Posterior vena cava (tissue), 2 donors: Measurements from ENCODE around the gene SCGB1D2. TPM values are rescaled to one million over a fixed set of nuclear protein-coding genes. Genes with fewer than 3 reads are reported as not detected.
"Not testable (repeated sequence)": the region's sequence is repeated elsewhere in the genome, so short reads cannot be mapped to it uniquely, and the experiment has no call there.

Experiments
- DNase-seq: peaks from one replicate; pipeline ENCODE4 v3.0.0-alpha.2; 2020; ENCODE audit warnings: low spot score
- intact Hi-C, 2 donors: fragments of 100-400 bp; cut with DNase I; formaldehyde crosslinking; loops; one replicate each; pipeline versions ENCODE4 v1.14.1 to v1.14.2; 2022 to 2023
- long read RNA-seq, 2 donors: library from polyadenylated mRNA; unstranded; transcript quantifications; one replicate each; pipeline ENCODE4 v2.0.0, GENCODE V29; 2020 to 2021
- total RNA-seq, 2 donors: library from RNA; stranded (reverse); fragmentation: NEBNext Ultra II Directional; extraction: Animal tissue kit (Norgen Biotek cat#: 25700); gene quantifications; one replicate each; pipeline ENCODE4 v1.2.1, GENCODE V29; 2021
- donor health status: DM: yes; HTN: yes; CAD: no.
- donor health status: DM: yes; HTN: yes; CAD: no.

The SCGB1D2 gene
- not detected for total RNA-seq
- long read RNA-seq, donor 1, result 0 reads
- long read RNA-seq, donor 2, result 0 reads

- intact Hi-C loops, result no loop called here
- no peak for DNase-seq
These were observed at the start of gene SCGB1D2 for GRCh38 chr11:62242021-62242420. Gene SCGB1D2 (plus strand): TSS chr11:62242239. CDS start chr11:62242308, 69 bp downstream.

- intact Hi-C loops, result no loop called here
- DNase-seq, result no peak
These were observed 48.1 kb upstream of the SCGB1D2 start for GRCh38 chr11:62193952-62194351.

DNA sequence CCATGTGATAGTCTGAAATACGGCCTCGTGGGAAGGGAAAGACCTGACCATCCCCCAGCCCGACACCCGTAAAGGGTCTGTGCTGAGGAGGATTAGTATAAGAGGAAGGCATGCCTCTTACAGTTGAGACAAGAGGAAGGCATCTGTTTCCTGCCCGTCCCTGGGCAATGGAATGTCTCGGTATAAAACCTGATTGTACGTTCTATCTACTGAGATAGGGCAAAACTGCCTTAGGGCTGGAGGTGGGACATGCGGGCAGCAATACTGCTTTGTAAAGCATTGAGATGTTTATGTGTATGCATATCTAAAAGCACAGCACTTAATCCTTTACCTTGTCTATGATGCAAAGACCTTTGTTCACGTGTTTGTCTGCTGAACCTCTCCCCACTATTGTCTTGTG lies 47.0 kb upstream of the SCGB1D2 start:
- intact Hi-C loops, DNase-seq: not testable (repeated sequence)

DNA sequence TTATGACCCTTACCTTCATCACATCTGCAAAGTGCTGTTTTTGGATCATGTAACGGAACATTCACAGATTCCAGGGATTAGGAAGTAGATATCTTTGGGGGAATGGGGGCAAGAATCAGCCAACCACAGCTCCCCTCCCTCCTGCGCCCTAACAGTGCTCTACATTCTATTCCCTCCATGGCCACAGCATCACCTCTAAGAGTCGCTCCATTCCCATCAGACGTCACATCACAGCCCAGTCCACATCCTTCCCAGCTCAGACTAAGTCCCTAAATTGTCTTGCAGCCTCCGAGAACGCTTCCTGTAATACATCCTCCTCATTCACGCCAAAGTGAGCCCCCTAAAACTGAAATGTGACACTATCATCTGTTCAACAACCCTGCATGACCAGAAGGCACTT lies 46.1 kb upstream of the SCGB1D2 start:
- intact Hi-C loops, result no loop called here
- DNase-seq, result no peak

- DNase-seq, intact Hi-C loops: not testable (repeated sequence)
These were observed 44.6 kb upstream of the SCGB1D2 start for GRCh38 chr11:62197400-62197799.

- DNase-seq, result no peak
- intact Hi-C loops, result no loop called here
These were observed 40.7 kb upstream of the SCGB1D2 start for GRCh38 chr11:62201376-62201775.

GRCh38 chr11:62202910-62203309 lies 39.1 kb upstream of the SCGB1D2 start:
- intact Hi-C loops, result no loop called here
- DNase-seq, result no peak

DNA sequence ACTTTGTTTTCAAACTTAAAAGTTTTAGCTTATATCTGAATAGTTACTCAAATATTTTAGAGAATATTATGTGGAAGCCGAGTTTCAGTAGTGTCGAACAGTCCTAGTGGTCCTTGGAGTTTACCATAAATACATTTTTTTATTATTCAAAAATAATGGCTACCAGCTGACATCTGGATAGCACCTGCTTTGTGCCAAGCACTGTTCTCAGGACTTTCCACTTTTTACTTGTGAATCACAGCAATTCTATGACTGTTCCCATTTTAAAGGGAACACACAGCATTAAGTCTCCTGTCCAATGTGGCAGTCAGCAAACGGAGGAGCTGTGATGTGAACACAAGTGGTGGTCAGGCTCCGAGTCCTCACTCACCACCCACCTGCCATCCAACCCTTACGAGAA lies 37.6 kb upstream of the SCGB1D2 start:
- DNase-seq, result no peak
- intact Hi-C loops, result no loop called here

- no peak for DNase-seq
- intact Hi-C loops, result no loop called here
These were observed 36.6 kb upstream of the SCGB1D2 start for GRCh38 chr11:62205441-62205840.

GRCh38 chr11:62206276-62207066 lies 35.6 kb upstream of the SCGB1D2 start:
- intact Hi-C loops, DNase-seq: not testable (repeated sequence)

DNA sequence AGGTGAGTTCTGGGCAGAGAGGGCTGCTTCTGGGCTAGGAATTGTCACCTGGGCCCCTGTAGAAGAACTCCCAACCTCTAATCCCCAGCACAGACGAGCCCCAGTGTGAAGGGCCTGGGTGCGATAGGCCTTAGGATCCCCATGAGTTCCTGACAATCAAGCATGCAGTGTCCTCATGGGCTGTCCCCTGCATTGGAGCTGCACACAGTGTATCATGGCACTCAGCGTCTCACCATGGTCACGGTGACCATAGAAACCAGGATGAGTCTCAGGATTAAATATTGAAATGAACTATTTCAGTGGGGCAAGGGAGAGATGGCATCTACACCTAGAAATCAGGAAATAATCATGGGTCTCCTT lies 33.3 kb upstream of the SCGB1D2 start:
- no peak for DNase-seq
- intact Hi-C loops, result no loop called here

DNA sequence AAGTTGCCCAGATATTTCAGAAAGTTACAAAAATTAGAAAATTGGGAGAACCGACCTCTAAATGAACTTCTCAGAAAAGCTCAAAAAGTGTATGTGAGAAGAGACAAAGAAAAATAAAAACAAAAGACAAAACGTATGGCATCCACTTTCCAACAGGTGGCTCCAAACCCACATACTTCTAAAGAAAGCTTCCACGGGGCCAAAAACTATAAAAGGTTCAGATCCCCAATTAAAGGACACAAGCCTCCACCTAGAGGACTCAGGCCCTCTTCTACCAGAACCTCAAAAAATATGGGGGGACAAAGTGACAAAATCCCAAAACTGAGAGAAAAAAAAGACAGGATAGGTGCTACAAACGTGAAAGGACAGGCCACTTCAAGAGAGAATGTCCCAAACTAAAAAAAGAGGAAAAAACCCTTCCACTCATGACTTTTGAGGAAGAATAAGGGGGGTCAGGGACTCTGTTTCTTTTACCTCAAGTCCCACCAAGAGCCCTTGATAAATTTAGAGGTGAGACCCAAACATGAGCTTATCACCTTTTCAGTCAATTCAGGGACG lies 24.8 kb upstream of the SCGB1D2 start:
- intact Hi-C loops, result no loop called here
- DNase-seq, result no peak

DNA sequence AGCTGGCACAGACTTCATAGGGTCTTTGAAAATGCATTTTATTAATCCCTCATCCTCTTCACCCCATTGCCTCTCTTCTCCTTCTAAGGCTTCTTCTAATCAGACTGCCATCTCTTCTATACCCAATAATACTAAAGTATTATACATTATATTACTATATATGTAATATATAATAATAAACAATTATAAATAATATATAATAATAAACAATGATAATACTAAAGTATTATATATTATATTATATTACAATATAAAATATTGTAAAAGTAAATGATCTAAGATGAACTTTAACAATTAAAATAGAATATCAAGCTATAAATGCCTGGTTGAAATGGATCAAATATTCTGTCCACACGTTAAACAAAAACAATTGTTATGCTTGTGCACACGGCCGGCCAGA lies 20.5 kb upstream of the SCGB1D2 start:
- intact Hi-C loops, result no loop called here
- no peak for DNase-seq

- intact Hi-C loops, result no loop called here
- DNase-seq, result no peak
These were observed 18.9 kb upstream of the SCGB1D2 start for GRCh38 chr11:62223095-62223494.

- intact Hi-C loops, result no loop called here
- DNase-seq, result no peak
These were observed 8.3 kb upstream of the SCGB1D2 start for GRCh38 chr11:62233730-62234129.

DNA sequence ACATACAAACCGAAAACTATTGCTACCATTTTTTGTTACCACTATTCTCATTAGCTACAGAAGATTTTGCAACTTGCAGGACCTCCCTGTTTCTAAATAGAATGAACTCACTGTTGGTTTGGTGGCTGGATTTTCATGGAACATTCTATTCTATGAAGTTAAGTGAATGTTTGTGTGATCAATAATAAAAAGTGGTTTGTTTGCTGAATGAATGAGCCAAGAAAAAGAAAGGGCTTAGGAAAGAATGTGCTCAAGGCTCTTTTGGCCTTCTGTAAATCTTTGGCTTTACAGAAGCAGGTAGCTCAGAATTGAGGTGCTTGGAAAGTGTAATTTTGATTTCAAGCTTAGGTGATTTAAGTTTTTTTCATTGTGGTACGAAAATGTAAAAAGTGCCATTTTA lies 5.9 kb upstream of the SCGB1D2 start:
- DNase-seq, result no peak
- intact Hi-C loops, result no loop called here

DNA sequence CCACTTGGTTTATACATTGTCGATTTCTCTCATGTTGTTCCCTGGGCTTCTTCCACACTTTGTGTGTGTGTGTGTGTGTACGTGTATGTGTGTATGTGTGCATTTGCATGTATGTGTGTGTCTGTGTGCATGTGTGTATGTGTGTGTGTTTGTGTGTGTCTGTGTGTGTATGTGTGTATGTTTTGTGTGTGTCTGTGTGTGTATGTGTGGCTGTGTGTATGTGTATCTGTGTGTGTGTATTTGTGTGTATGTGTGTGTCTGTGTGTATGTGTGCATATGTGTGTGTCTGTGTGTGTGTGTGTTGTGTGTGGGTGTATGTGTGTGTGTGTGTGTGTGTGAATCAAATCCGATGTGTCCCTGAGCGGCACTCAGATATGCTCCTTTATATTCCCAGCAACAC lies 4.5 kb upstream of the SCGB1D2 start:
- no peak for DNase-seq
- intact Hi-C loops, result no loop called here

GRCh38 chr11:62238151-62238550 lies 3.9 kb upstream of the SCGB1D2 start:
- intact Hi-C loops, result no loop called here
- DNase-seq, result no peak

GRCh38 chr11:62241095-62241494 lies 944 bp upstream of the SCGB1D2 start:
- DNase-seq, result no peak
- intact Hi-C loops, result no loop called here

- no peak for DNase-seq
- intact Hi-C loops, result loop anchor here in 1 of 2 donors (2.0 kb wide), 1 partner anchor 49 kb away; no protein-coding TSS in a partner anchor
These were observed 3.3 kb downstream of the SCGB1D2 start for GRCh38 chr11:62245271-62245753.

DNA sequence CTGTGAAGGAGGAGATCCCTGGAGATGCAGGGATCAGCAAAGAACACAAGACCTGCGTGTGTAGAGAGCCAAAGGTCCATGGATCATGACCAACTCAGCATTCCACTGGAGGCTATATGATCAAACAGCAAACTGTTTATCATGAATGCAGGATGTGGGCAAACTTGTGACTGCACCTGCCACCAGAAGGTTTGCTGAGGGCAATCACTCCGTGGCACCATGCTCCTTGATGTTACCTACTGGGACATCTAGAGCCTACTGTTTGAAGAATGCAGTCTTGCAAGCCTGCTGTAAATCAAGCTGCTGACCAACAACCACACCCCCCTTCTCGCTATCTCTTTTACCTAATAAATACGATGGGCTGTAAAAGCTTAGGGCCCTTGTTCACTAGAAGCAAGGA lies 9.7 kb downstream of the SCGB1D2 start:
- intact Hi-C loops, result no loop called here
- no peak for DNase-seq
